GM23338 (cell line): ENCODE data around the gene LAD1. TPM values are rescaled to one million over a fixed set of nuclear protein-coding genes. Genes with fewer than 3 reads are reported as not detected.
A peak's percentile ranks its signal among the peaks of the same experiment; 100 is the strongest.

ENCODE experiments used
- ATAC-seq: fragments of 200-7000 bp; cut with Tn5 transposase; 3 replicates; pipeline ENCODE4 v1.9.1; 2020
- DNase-seq: peaks from one replicate; pipeline ENCODE4 v3.0.0-alpha.2; 2015; ENCODE audit warnings: low spot score
- H2AFZ ChIP-seq: fragments of 200-600 bp; sonication (generic); 2 replicates; pipeline ENCODE4 v1.8.0; 2016; ENCODE audit warnings: antibody characterized with exemption, mild to moderate bottlenecking, moderate library complexity
- H3F3A ChIP-seq: fragments of 200-600 bp; sonication (generic); replicated peaks from 2 replicates; pipeline ENCODE4 v1.8.0; 2017; ENCODE audit warnings: antibody characterized with exemption, mixed run types, low read depth
- H3K27ac ChIP-seq: fragments of 200-600 bp; sonication (generic); 2 replicates; pipeline ENCODE4 v1.6.1; 2016; ENCODE audit warnings: low read depth
- H3K27me3 ChIP-seq: fragments of 200-600 bp; sonication (generic); 2 replicates; pipeline ENCODE4 v1.8.0; 2016; ENCODE audit warnings: mild to moderate bottlenecking, mixed run types, moderate library complexity; ENCODE audit not compliant: insufficient read depth
- H3K36me3 ChIP-seq: fragments of 200-600 bp; sonication (generic); 2 replicates; pipeline ENCODE4 v1.8.0; 2016; ENCODE audit warnings: mild to moderate bottlenecking; ENCODE audit not compliant: insufficient read depth
- H3K4me1 ChIP-seq: fragments of 200-600 bp; sonication (generic); 2 replicates; pipeline ENCODE4 v1.8.0; 2016; ENCODE audit warnings: mild to moderate bottlenecking, moderate library complexity; ENCODE audit not compliant: insufficient read depth
- H3K4me2 ChIP-seq: fragments of 200-600 bp; sonication (generic); 2 replicates; pipeline ENCODE4 v1.7.1; 2017; ENCODE audit warnings: mixed run types
- H3K4me3 ChIP-seq: fragments of 200-600 bp; sonication (generic); 2 replicates; pipeline ENCODE4 v1.6.1; 2016; ENCODE audit warnings: mixed run types
- H3K79me2 ChIP-seq: fragments of 200-600 bp; sonication (generic); replicated peaks from 2 replicates; pipeline ENCODE4 v1.8.0; 2017; ENCODE audit warnings: mild to moderate bottlenecking; ENCODE audit not compliant: insufficient read depth
- H3K9me2 ChIP-seq: fragments of 200-600 bp; sonication (generic); 2 replicates; pipeline ENCODE4 v1.8.0; 2017; ENCODE audit not compliant: insufficient read depth
- H4K20me1 ChIP-seq: fragments of 200-600 bp; sonication (generic); replicated peaks from 2 replicates; pipeline ENCODE4 v1.8.0; 2017; ENCODE audit warnings: mild to moderate bottlenecking; ENCODE audit not compliant: insufficient read depth
- H3K27ac Mint-ChIP-seq: 2 replicates; pipeline ENCODE4 v1.8.0; 2020; ENCODE audit warnings: inconsistent platforms, mild to moderate bottlenecking, moderate library complexity, mixed read lengths
- H3K27me3 Mint-ChIP-seq: 3 replicates; pipeline ENCODE4 v1.8.0; 2022; ENCODE audit warnings: low read depth, mild to moderate bottlenecking, moderate library complexity, mixed read lengths, inconsistent platforms; ENCODE audit not compliant: insufficient read depth, poor library complexity
- H3K36me3 Mint-ChIP-seq: 3 replicates; pipeline ENCODE4 v1.8.0; 2021; ENCODE audit warnings: low read depth, mild to moderate bottlenecking, inconsistent platforms, moderate library complexity, mixed read lengths
- H3K4me1 Mint-ChIP-seq: 3 replicates; pipeline ENCODE4 v1.8.0; 2020; ENCODE audit warnings: mild to moderate bottlenecking, inconsistent platforms, mixed read lengths
- H3K4me3 Mint-ChIP-seq: 3 replicates; pipeline ENCODE4 v1.8.0; 2021; ENCODE audit warnings: moderate library complexity, mild to moderate bottlenecking, inconsistent platforms, mixed read lengths
- H3K9me3 Mint-ChIP-seq: 3 replicates; pipeline ENCODE4 v1.8.0; 2020; ENCODE audit warnings: moderate library complexity, mild to moderate bottlenecking, inconsistent platforms, mixed read lengths
- EZH2phosphoT487 ChIP-seq: fragments of 200-600 bp; sonication (generic); IDR thresholded peaks from one replicate; pipeline ENCODE4 v1.8.1; 2018; ENCODE audit warnings: antibody characterized with exemption; ENCODE audit not compliant: unreplicated experiment
- JUNB ChIP-seq: IDR thresholded peaks from one replicate; pipeline ENCODE4 v1.6.1; 2016; ENCODE audit warnings: antibody characterized with exemption; ENCODE audit not compliant: unreplicated experiment
- STAT1 ChIP-seq: IDR thresholded peaks from one replicate; pipeline ENCODE4 v1.6.1; 2016; ENCODE audit warnings: antibody characterized with exemption; ENCODE audit not compliant: unreplicated experiment
- ZNF114 ChIP-seq: fragments of 250-450 bp; sonication (Bioruptor Pico); IDR thresholded peaks from 2 replicates; pipeline ENCODE4 v1.5.0; 2020; ENCODE audit warnings: mild to moderate bottlenecking, moderate library complexity
- polyA plus RNA-seq: library from polyadenylated mRNA; unstranded; fragments of >200 nt; fragmentation: Nextera tagmentation; extraction: Ambion mirVana; gene quantifications from 2 replicates; pipeline ENCODE4 v1.2.1, GENCODE V29; 2016
- total RNA-seq: library from RNA; depleted of rRNA; stranded (reverse); fragments of >200 nt; shearing (Covaris generic); gene quantifications from 2 replicates; pipeline ENCODE4 v1.2.3, GENCODE V29; 2014
- TF ChIP-seq, protein P1 (sequence below): IDR thresholded peaks from one replicate; pipeline ENCODE4 v1.6.1; 2018; ENCODE audit warnings: antibody characterized with exemption; ENCODE audit not compliant: unreplicated experiment
- TF ChIP-seq, protein P2 (sequence below), 2 experiments: fragments of 200-600 bp in 1 of 2; sonication (generic) in 1 of 2; conservative IDR thresholded peaks; 2 replicates each; pipeline versions ENCODE4 v1.5.1 to v1.6.1; 2016 to 2017; ENCODE audit warnings: antibody characterized with exemption in 2 of 2, low read depth in 2 of 2, mild to moderate bottlenecking in 2 of 2, moderate library complexity in 1 of 2
- TF ChIP-seq, protein P3 (sequence below): fragments of 250-450 bp; sonication (Bioruptor Pico); IDR thresholded peaks from 2 replicates; pipeline ENCODE4 v1.5.0; 2020; ENCODE audit warnings: mild to moderate bottlenecking, moderate library complexity

Gene LAD1
- total and polyA plus RNA-seq, 2 experiments from 2014 or later = 17.6 to 18.9 TPM

DNA sequence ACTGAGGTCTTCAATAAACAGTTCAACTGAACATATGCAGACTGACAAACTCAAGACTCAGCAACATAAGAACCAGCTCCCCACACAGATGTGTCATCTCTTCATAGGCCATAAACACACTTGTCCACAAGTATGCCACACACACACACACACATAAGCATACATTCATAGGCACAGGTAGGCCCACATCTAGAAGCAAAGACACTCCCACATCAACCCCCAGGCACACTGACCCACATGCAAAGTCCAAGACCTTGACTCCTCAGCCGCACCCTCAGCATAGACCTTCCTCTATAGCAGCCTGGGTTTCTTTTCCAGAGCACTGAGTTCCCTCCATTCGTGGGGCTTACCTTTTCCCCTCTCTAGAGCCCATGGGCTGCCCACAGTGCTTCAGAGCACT is 1.4 kb downstream of the LAD1 start:
- Histone ChIP-seq H2AFZ (no peak overlapping the region), H3K9me2 (no peaks in the 10 kb centered on the region), H3K79me2 (no peaks in the 10 kb centered on the region; the same call in 1 of the 2 replicates), H3K27ac (no peak overlapping the region), H3K4me3 (peak overlapping the region; percentile 81; the same call in 1 of the 2 replicates), H3F3A (0 out of 2 replicates have a peak, but pooled peaks cover 5% of the 10 kb centered on the region), H3K4me2 (peak overlapping the region; percentile 97), H3K36me3 (no peaks in the 10 kb centered on the region), H3K27me3 (peaks cover 28% of the 10 kb centered on the region), H3K4me1 (peaks cover 26% of the 10 kb centered on the region), H4K20me1 (no peaks in the 10 kb centered on the region)
- no peak overlapping the region for H3K27ac Mint-ChIP-seq
- H3K27me3 Mint-ChIP-seq = peaks cover 29% of the 10 kb centered on the region
- H3K9me3 Mint-ChIP-seq = no peaks in the 10 kb centered on the region
- no peak for DNase-seq
- no peaks in the 10 kb centered on the region; the same call in 2 of the 3 replicates for H3K36me3 Mint-ChIP-seq
- TF ChIP-seq, protein P1, sequence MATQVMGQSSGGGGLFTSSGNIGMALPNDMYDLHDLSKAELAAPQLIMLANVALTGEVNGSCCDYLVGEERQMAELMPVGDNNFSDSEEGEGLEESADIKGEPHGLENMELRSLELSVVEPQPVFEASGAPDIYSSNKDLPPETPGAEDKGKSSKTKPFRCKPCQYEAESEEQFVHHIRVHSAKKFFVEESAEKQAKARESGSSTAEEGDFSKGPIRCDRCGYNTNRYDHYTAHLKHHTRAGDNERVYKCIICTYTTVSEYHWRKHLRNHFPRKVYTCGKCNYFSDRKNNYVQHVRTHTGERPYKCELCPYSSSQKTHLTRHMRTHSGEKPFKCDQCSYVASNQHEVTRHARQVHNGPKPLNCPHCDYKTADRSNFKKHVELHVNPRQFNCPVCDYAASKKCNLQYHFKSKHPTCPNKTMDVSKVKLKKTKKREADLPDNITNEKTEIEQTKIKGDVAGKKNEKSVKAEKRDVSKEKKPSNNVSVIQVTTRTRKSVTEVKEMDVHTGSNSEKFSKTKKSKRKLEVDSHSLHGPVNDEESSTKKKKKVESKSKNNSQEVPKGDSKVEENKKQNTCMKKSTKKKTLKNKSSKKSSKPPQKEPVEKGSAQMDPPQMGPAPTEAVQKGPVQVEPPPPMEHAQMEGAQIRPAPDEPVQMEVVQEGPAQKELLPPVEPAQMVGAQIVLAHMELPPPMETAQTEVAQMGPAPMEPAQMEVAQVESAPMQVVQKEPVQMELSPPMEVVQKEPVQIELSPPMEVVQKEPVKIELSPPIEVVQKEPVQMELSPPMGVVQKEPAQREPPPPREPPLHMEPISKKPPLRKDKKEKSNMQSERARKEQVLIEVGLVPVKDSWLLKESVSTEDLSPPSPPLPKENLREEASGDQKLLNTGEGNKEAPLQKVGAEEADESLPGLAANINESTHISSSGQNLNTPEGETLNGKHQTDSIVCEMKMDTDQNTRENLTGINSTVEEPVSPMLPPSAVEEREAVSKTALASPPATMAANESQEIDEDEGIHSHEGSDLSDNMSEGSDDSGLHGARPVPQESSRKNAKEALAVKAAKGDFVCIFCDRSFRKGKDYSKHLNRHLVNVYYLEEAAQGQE = no peak
- TF ChIP-seq ZNF114 (CRISPR knock-in tag) (no peak), EZH2phosphoT487 (no peak), STAT1 (no peak), JUNB (no peak)
- TF ChIP-seq, protein P2, sequence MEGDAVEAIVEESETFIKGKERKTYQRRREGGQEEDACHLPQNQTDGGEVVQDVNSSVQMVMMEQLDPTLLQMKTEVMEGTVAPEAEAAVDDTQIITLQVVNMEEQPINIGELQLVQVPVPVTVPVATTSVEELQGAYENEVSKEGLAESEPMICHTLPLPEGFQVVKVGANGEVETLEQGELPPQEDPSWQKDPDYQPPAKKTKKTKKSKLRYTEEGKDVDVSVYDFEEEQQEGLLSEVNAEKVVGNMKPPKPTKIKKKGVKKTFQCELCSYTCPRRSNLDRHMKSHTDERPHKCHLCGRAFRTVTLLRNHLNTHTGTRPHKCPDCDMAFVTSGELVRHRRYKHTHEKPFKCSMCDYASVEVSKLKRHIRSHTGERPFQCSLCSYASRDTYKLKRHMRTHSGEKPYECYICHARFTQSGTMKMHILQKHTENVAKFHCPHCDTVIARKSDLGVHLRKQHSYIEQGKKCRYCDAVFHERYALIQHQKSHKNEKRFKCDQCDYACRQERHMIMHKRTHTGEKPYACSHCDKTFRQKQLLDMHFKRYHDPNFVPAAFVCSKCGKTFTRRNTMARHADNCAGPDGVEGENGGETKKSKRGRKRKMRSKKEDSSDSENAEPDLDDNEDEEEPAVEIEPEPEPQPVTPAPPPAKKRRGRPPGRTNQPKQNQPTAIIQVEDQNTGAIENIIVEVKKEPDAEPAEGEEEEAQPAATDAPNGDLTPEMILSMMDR (conservative IDR thresholded peaks at IDR 0.05; ENCODE audit: low read depth in 2 of 2) = no peak
- TF ChIP-seq, protein P3, sequence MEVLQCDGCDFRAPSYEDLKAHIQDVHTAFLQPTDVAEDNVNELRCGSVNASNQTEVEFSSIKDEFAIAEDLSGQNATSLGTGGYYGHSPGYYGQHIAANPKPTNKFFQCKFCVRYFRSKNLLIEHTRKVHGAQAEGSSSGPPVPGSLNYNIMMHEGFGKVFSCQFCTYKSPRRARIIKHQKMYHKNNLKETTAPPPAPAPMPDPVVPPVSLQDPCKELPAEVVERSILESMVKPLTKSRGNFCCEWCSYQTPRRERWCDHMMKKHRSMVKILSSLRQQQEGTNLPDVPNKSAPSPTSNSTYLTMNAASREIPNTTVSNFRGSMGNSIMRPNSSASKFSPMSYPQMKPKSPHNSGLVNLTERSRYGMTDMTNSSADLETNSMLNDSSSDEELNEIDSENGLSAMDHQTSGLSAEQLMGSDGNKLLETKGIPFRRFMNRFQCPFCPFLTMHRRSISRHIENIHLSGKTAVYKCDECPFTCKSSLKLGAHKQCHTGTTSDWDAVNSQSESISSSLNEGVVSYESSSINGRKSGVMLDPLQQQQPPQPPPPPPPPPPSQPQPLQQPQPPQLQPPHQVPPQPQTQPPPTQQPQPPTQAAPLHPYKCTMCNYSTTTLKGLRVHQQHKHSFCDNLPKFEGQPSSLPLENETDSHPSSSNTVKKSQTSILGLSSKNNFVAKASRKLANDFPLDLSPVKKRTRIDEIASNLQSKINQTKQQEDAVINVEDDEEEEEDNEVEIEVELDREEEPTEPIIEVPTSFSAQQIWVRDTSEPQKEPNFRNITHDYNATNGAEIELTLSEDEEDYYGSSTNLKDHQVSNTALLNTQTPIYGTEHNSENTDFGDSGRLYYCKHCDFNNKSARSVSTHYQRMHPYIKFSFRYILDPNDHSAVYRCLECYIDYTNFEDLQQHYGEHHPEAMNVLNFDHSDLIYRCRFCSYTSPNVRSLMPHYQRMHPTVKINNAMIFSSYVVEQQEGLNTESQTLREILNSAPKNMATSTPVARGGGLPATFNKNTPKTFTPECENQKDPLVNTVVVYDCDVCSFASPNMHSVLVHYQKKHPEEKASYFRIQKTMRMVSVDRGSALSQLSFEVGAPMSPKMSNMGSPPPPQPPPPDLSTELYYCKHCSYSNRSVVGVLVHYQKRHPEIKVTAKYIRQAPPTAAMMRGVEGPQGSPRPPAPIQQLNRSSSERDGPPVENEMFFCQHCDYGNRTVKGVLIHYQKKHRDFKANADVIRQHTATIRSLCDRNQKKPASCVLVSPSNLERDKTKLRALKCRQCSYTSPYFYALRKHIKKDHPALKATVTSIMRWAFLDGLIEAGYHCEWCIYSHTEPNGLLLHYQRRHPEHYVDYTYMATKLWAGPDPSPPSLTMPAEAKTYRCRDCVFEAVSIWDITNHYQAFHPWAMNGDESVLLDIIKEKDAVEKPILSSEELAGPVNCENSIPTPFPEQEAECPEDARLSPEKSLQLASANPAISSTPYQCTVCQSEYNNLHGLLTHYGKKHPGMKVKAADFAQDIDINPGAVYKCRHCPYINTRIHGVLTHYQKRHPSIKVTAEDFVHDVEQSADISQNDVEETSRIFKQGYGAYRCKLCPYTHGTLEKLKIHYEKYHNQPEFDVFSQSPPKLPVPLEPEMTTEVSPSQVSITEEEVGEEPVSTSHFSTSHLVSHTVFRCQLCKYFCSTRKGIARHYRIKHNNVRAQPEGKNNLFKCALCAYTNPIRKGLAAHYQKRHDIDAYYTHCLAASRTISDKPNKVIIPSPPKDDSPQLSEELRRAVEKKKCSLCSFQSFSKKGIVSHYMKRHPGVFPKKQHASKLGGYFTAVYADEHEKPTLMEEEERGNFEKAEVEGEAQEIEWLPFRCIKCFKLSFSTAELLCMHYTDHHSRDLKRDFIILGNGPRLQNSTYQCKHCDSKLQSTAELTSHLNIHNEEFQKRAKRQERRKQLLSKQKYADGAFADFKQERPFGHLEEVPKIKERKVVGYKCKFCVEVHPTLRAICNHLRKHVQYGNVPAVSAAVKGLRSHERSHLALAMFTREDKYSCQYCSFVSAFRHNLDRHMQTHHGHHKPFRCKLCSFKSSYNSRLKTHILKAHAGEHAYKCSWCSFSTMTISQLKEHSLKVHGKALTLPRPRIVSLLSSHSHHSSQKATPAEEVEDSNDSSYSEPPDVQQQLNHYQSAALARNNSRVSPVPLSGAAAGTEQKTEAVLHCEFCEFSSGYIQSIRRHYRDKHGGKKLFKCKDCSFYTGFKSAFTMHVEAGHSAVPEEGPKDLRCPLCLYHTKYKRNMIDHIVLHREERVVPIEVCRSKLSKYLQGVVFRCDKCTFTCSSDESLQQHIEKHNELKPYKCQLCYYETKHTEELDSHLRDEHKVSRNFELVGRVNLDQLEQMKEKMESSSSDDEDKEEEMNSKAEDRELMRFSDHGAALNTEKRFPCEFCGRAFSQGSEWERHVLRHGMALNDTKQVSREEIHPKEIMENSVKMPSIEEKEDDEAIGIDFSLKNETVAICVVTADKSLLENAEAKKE = no peak
- peak overlapping the region; percentile 73 for H3K4me3 Mint-ChIP-seq
- peaks cover 39% of the 10 kb centered on the region for H3K4me1 Mint-ChIP-seq
- no peak for ATAC-seq
